Smooth muscle cell of the coronary artery (primary cell): ENCODE data around the gene TRAF3IP1. TPM values are rescaled to one million over a fixed set of nuclear protein-coding genes. Genes with fewer than 3 reads are reported as not detected.

ENCODE experiments used
- total RNA-seq: library from RNA; depleted of rRNA; stranded (reverse); fragments of >200 nt; gene quantifications from 2 replicates; pipeline ENCODE4 v1.2.3, GENCODE V29; 2014; ENCODE audit warnings: low replicate concordance

The TRAF3IP1 gene
- total RNA-seq, result 7.9 and 24.2 TPM in 2 replicates

GRCh38 chr2:238320246-238320647 lies at the start of gene TRAF3IP1:
Gene TRAF3IP1, plus strand, starts transcription at chr2:238320518. Its CDS starts 145 bp downstream, at chr2:238320663.

GRCh38 chr2:238287737-238288649 lies 32.3 kb upstream of the TRAF3IP1 start, which contains the start of gene PER2:
Gene PER2, minus strand, starts transcription at chr2:238288610. Its CDS starts 10,674 bp downstream, at chr2:238277936.

GRCh38 chr2:238426568-238427434 lies 106.5 kb downstream of the TRAF3IP1 start, which contains the start of gene ASB1:
Gene ASB1, plus strand, starts transcription at chr2:238426927. Its CDS starts 144 bp downstream, at chr2:238427071.

Other genes starting within 250 kb of the TRAF3IP1 start
- 0.08 and 0.35 TPM in 2 replicates for gene ESPNL, start 220.2 kb upstream of the TRAF3IP1 start, total RNA-seq
- gene KLHL30, start 181.8 kb upstream of the TRAF3IP1 start, total RNA-seq, result 0.59 and 2.5 TPM in 2 replicates
- 0.82 TPM in 1 of 2 replicates, not detected in the other for gene ERFE, start 161.5 kb upstream of the TRAF3IP1 start, total RNA-seq
- 15.4 and 24.5 TPM in 2 replicates for gene ILKAP, start 116.8 kb upstream of the TRAF3IP1 start, total RNA-seq
- 1.7 TPM in 1 of 2 replicates, not detected in the other for gene HES6, start 80.5 kb upstream of the TRAF3IP1 start, total RNA-seq
- gene PER2, start 31.9 kb upstream of the TRAF3IP1 start, total RNA-seq, result 2.6 and 3.3 TPM in 2 replicates
- gene ASB1, start 106.4 kb downstream of the TRAF3IP1 start, total RNA-seq, result 24.6 and 38.3 TPM in 2 replicates